Endothelial cell of umbilical vein (primary cell): ENCODE measurements around the gene VPS41. TPM values are rescaled to one million over a fixed set of nuclear protein-coding genes. Genes with fewer than 3 reads are reported as not detected.

Experiments used
- BruUV-seq: library from RNA; stranded (reverse); fragments of 400-500 nt; replicated peaks from 2 replicates; lab custom pipeline; 2021; lab: Mats Ljungman, UMichigan
- CTCF ChIA-PET: fragments of 300-600, 350-600 bp; sonication (Branson Sonifier 250); formaldehyde crosslinking; loops from one replicate; lab custom pipeline; 2021; ENCODE audit warnings: antibody characterized with exemption, inconsistent platforms; lab: Charles Lee
- POLR2A ChIA-PET: fragments of 300-600, 350-600 bp; sonication (Branson Sonifier 250); formaldehyde crosslinking; loops from one replicate; lab custom pipeline; 2021; ENCODE audit warnings: antibody characterized with exemption, inconsistent platforms; lab: Charles Lee
- DNase-seq: peaks from one replicate; pipeline ENCODE4 v3.0.0-alpha.2; 2011; ENCODE audit warnings: low read depth, low spot score
- FAIRE-seq: peaks from 2 replicates; lab custom pipeline; 2011; peaks lifted over from hg19 to GRCh38; lab: Jason Lieb, UNC
- H2AFZ ChIP-seq: 2 replicates; pipeline ENCODE4 v1.6.0; 2012; ENCODE audit warnings: low read depth, low read length, control low read depth, inconsistent platforms
- H3K27ac ChIP-seq: 2 replicates; pipeline ENCODE4 v1.5.1; 2011; ENCODE audit warnings: low read depth, mild to moderate bottlenecking, control low read depth, low read length, moderate library complexity; ENCODE audit not compliant: insufficient read depth
- H3K27me3 ChIP-seq, 2 experiments: 2 replicates each; pipeline versions ENCODE4 v1.6.0 to v1.6.1; 2011; ENCODE audit warnings: low read length in 2 of 2, mixed read lengths in 1 of 2; ENCODE audit not compliant: control insufficient read depth in 2 of 2, insufficient read depth in 2 of 2
- H3K36me3 ChIP-seq, 2 experiments: 2 replicates in 1 of 2; 3 replicates in 1 of 2; pipeline ENCODE4 v1.5.1; 2011; ENCODE audit warnings: low read length in 2 of 2, mild to moderate bottlenecking in 1 of 2, moderate library complexity in 1 of 2; ENCODE audit not compliant: control insufficient read depth in 2 of 2, insufficient read depth in 2 of 2; ENCODE audit errors: extremely low read depth in 1 of 2
- H3K4me1 ChIP-seq: 3 replicates; pipeline ENCODE4 v1.5.1; 2011; ENCODE audit warnings: mild to moderate bottlenecking, low read length; ENCODE audit not compliant: control insufficient read depth, insufficient read depth; ENCODE audit errors: extremely low read depth
- H3K4me2 ChIP-seq: 2 replicates; pipeline ENCODE4 v1.6.1; 2011; ENCODE audit warnings: low read length, control low read depth, mixed read lengths; ENCODE audit not compliant: insufficient read depth
- H3K4me3 ChIP-seq, 3 experiments: fragments of 200-600 bp in 1 of 3; sonication (generic), shearing (Covaris generic) in 1 of 3; replicated peaks in 1 of 3; 2 replicates each; pipeline ENCODE4 v1.5.1; 2011 to 2016; ENCODE audit warnings: control low read depth in 3 of 3, low read length in 3 of 3, mild to moderate bottlenecking in 2 of 3, inconsistent platforms in 1 of 3, low read depth in 1 of 3, moderate library complexity in 1 of 3; ENCODE audit not compliant: insufficient read depth in 1 of 3
- H3K79me2 ChIP-seq: 2 replicates; pipeline ENCODE4 v1.6.0; 2012; ENCODE audit warnings: low read length, inconsistent platforms; ENCODE audit not compliant: control insufficient read depth, insufficient read depth
- H3K9ac ChIP-seq: replicated peaks from 2 replicates; pipeline ENCODE3; 2011; ENCODE audit warnings: low read length, control low read depth; ENCODE audit not compliant: insufficient read depth; ENCODE audit errors: extremely low read depth
- H3K9me1 ChIP-seq: replicated peaks from 3 replicates; pipeline ENCODE4 v1.6.0; 2011; ENCODE audit warnings: mild to moderate bottlenecking, low read length; ENCODE audit not compliant: control insufficient read depth, insufficient read depth; ENCODE audit errors: extremely low read depth
- H3K9me3 ChIP-seq: replicated peaks from 2 replicates; pipeline ENCODE4 v1.5.1; 2012; ENCODE audit warnings: low read length, inconsistent platforms; ENCODE audit not compliant: control insufficient read depth, insufficient read depth
- H4K20me1 ChIP-seq: replicated peaks from 2 replicates; pipeline ENCODE3; 2011; ENCODE audit warnings: mild to moderate bottlenecking, low read length; ENCODE audit not compliant: control insufficient read depth, insufficient read depth; ENCODE audit errors: extremely low read depth
- EZH2 ChIP-seq: IDR thresholded peaks from 2 replicates; pipeline ENCODE4 v1.6.1; 2012; ENCODE audit warnings: borderline replicate concordance, low read depth, mild to moderate bottlenecking, moderate library complexity, low read length, inconsistent platforms; ENCODE audit not compliant: severe bottlenecking
- FOS ChIP-seq: IDR thresholded peaks from 2 replicates; pipeline ENCODE4 v1.6.1; 2011; ENCODE audit warnings: mild to moderate bottlenecking, low read length, moderate library complexity, borderline replicate concordance; ENCODE audit not compliant: insufficient read depth
- GATA2 ChIP-seq: IDR thresholded peaks from 2 replicates; pipeline ENCODE4 v1.7.0; 2011; ENCODE audit warnings: low read depth, mild to moderate bottlenecking, moderate library complexity, mixed read lengths, low read length; ENCODE audit not compliant: insufficient read length, insufficient read depth
- JUN ChIP-seq: IDR thresholded peaks from 2 replicates; pipeline ENCODE4 v1.6.1; 2011; ENCODE audit warnings: borderline replicate concordance, low read depth; ENCODE audit not compliant: insufficient read length, insufficient read depth
- MYC ChIP-seq: IDR thresholded peaks from one replicate; pipeline ENCODE4 v1.6.1; 2011; ENCODE audit warnings: mild to moderate bottlenecking, low read depth, low read length
- POLR2A ChIP-seq: IDR thresholded peaks from 2 replicates; pipeline ENCODE4 v1.6.1; 2012; ENCODE audit warnings: low read depth, mild to moderate bottlenecking, control low read depth, low read length
- POLR2AphosphoS5 ChIP-seq: IDR thresholded peaks from 2 replicates; pipeline ENCODE4 v1.6.1; 2012; ENCODE audit warnings: low read depth, mild to moderate bottlenecking, control low read depth, low read length, moderate library complexity; ENCODE audit not compliant: insufficient read depth
- dilution Hi-C: fragments of 300-500 bp; cut with MboI; formaldehyde crosslinking; loops from one replicate; pipeline ENCODE4 v1.15.0; 2019; ENCODE audit warnings: low sequenced_read_pairs; ENCODE audit not compliant: extremely low pct_ligation_motif_present
- intact Hi-C: fragments of 100-400 bp; cut with micrococcal nuclease; formaldehyde crosslinking; loops from one replicate; pipeline ENCODE4 v1.10.0; 2022
- polyA plus RNA-seq, 4 experiments: library from polyadenylated mRNA; depleted of rRNA in 3 of 4; stranded (reverse) in 3 of 4; unstranded in 1 of 4; fragments of >200 nt; gene quantifications; 2 replicates each; pipeline versions ENCODE4 v1.2.1 to v1.2.3, GENCODE V29; 2011 to 2012; ENCODE audit warnings: missing spikeins in 1 of 4
- total RNA-seq: library from RNA; stranded (reverse); gene quantifications from 2 replicates; pipeline ENCODE4 v1.2.3, GENCODE V29; 2021
- TF ChIP-seq, protein P1 (sequence below): IDR thresholded peaks from 2 replicates; pipeline ENCODE4 v1.6.1; 2011; ENCODE audit not compliant: insufficient read depth, insufficient read length
- TF ChIP-seq, protein P2 (sequence below), 2 donors: IDR thresholded peaks; 1 replicate in 1 of 2; 2 replicates in 1 of 2; pipeline ENCODE4 v1.5.1; 2011; ENCODE audit warnings: low read length in 2 of 2, mild to moderate bottlenecking in 2 of 2, moderate library complexity in 2 of 2, control low read depth in 1 of 2, inconsistent platforms in 1 of 2, low read depth in 1 of 2; ENCODE audit not compliant: insufficient read depth in 1 of 2; ENCODE audit errors: extremely low read depth in 1 of 2

VPS41 gene
- total and polyA plus RNA-seq, 2 donors (not counting 3 experiments of a cell fraction or from before 2014, with no cell fraction given): 14.3 to 79.8 TPM

DNA sequence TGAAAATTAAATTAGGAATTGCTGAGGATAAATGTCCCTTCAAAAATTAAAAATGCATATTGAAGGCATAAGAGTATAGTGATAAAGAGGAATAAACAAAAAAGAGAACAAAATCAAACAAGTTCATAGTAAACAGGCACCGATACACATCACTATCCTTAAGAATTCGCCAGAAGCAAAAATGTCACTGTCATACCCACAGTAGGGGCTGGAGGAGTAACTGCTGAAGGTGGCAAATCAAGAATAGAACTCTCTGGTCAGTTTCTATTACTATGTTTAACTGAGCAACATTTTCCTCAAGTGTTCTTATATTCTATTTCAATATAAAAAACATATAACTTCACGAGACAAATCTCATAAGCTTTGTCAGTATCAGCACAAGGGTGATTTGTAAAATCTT is 84.0 kb downstream of the VPS41 start:
- H3K36me3 ChIP-seq: no peaks in the 10 kb centered on the region
- peaks cover 5% of the 10 kb centered on the region for H3K4me1 ChIP-seq
- H3K9me1 ChIP-seq: no peaks in the 10 kb centered on the region
- intact Hi-C loops: no loop called here
- DNase-seq (no peak), FAIRE-seq (no peak)
- H3K4me2 ChIP-seq: no peak overlapping the region
- dilution Hi-C loops: no loop called here
- H3K9ac ChIP-seq: no peak overlapping the region
- no peaks in the 10 kb centered on the region for H3K9me3 ChIP-seq
- H3K4me3 ChIP-seq: no peak overlapping the region
- no peak for TF ChIP-seq EZH2
- TF ChIP-seq POLR2A: no peak
- no peak for TF ChIP-seq FOS
- TF ChIP-seq GATA2: no peak
- TF ChIP-seq MYC: no peak
- TF ChIP-seq, protein P1, sequence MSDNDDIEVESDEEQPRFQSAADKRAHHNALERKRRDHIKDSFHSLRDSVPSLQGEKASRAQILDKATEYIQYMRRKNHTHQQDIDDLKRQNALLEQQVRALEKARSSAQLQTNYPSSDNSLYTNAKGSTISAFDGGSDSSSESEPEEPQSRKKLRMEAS: no peak
- TF ChIP-seq POLR2AphosphoS5: no peak
- no peak for TF ChIP-seq JUN
- TF ChIP-seq, protein P2, sequence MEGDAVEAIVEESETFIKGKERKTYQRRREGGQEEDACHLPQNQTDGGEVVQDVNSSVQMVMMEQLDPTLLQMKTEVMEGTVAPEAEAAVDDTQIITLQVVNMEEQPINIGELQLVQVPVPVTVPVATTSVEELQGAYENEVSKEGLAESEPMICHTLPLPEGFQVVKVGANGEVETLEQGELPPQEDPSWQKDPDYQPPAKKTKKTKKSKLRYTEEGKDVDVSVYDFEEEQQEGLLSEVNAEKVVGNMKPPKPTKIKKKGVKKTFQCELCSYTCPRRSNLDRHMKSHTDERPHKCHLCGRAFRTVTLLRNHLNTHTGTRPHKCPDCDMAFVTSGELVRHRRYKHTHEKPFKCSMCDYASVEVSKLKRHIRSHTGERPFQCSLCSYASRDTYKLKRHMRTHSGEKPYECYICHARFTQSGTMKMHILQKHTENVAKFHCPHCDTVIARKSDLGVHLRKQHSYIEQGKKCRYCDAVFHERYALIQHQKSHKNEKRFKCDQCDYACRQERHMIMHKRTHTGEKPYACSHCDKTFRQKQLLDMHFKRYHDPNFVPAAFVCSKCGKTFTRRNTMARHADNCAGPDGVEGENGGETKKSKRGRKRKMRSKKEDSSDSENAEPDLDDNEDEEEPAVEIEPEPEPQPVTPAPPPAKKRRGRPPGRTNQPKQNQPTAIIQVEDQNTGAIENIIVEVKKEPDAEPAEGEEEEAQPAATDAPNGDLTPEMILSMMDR (IDR thresholded peaks at IDR 0.05; ENCODE audit: extremely low read depth in 1 of 2, insufficient read depth in 1 of 2, low read depth in 1 of 2, low read length in 2 of 2): no peak
- ChIA-PET POLR2A (no interaction called here), CTCF (no interaction called here)
- H2AFZ ChIP-seq: no peak overlapping the region
- H3K79me2 ChIP-seq: no peaks in the 10 kb centered on the region
- H3K27ac ChIP-seq: no peak overlapping the region
- no TSS peak for BruUV-seq
- no peaks in the 10 kb centered on the region for H4K20me1 ChIP-seq
- no peaks in the 10 kb centered on the region for H3K27me3 ChIP-seq
